Hypothalamus (tissue), 51 donors: ENCODE measurements around the gene TMEM63C.

Experiments used
- DNase-seq, 51 donors: peaks; one replicate each; lab custom pipeline; 2025; lab: John Stamatoyannopoulos, UW

Gene TMEM63C

DNA sequence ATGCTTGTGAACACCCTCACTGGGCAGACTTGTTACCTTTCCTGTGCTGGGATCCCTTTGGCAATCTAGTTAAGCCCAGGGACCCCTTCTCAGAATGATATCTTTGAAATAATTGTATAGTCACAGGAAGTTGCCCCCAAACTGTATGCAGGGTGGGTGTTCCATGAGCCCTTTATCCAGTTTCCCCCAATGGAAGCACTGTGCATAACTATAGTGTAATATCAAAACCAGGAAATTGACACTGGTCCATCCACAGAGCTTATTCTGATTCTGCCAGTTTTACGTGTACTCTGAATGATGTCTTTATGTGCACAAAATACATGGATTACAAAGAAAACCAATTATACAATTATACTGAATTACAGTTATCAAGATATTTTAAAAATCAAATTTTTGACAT, 65.2 kb downstream of the TMEM63C start:
- DNase-seq = no peak

DNA sequence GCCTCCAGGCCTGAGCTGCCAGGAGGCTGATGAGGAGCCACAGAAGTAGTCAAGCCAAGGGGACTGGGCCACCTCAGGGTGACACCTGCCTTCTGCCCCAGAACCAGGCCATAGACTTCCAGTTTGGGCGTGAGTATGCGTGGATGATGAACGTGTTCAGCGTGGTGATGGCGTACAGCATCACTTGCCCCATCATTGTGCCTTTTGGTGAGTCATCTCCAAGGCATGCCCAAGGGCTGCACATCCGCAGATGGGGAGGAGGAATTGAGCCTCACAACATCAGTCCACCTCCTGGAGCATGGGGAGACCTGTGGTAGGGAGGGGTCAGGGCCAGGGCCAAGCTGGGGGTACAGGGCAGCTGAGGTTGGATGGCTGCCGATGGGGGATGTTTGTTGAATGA, 67.1 kb downstream of the TMEM63C start:
- DNase-seq = no peak

GRCh38 chr14:77249286-77249685, 67.7 kb downstream of the TMEM63C start:
- no peak for DNase-seq

DNA sequence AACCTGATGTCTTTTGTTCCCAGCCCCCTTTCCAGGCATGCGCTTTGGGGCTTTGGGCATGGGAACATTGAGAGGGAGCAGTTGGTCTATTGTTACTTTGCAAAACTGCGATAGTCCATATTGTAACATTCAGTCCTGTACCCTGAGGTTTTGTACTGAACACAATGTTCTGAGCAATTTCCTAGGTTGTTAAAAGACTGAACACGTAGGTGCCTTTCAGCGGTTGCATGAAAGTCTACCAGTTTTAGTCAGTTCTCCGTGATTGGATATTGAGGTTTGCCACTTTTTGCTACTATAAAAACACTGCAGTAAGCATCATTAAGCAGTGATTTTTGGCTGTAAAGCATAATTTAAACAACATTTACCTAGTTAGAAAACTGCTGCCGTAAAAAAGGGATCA, 69.3 kb downstream of the TMEM63C start:
- DNase-seq = peak in 1 of 51 donors; percentile 8

- no peak for DNase-seq
Observed at GRCh38 chr14:77251870-77252269, 70.3 kb downstream of the TMEM63C start.

DNA sequence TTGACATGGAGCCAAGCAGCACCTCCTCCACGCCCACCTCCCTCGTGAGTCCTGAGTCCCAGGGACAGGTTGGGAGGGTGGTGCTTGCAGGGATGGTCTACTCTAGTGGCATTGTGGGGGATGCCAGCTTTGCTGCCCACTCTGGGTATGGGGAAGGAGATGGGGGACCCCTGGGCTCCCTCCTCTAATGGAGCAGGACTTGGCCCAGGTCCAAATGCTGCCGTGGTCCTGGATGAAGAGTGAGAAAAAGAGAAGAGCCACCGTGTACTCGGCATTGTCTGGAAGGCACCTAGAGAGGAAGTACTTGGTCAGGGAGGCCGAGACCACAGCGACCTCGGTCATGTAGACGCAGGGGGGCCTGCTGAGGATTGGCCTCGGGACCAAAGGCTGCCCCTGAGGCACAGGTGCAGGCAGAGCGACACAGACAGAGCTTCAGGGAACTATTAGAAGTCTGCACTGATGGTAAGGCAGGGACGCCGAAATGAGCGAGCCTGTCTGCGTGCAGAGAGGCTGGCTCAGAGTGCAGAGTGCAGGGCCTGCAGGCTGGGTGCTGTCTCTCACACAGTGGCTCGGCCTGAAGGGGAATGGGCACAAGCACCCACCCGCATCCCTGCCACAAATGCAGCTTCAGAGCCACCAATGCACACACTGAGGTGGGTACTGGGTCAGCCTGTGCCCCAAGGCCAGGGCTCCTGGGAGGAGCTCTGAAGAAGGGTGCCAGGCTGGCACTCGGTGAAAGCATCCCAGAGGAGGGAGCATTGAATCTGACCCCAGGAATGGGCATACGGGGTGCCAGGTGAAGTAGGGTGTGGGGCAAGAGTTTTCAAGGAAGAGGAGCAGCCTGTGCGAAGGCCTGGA, 72.0 kb downstream of the TMEM63C start:
- DNase-seq = no peak

DNA sequence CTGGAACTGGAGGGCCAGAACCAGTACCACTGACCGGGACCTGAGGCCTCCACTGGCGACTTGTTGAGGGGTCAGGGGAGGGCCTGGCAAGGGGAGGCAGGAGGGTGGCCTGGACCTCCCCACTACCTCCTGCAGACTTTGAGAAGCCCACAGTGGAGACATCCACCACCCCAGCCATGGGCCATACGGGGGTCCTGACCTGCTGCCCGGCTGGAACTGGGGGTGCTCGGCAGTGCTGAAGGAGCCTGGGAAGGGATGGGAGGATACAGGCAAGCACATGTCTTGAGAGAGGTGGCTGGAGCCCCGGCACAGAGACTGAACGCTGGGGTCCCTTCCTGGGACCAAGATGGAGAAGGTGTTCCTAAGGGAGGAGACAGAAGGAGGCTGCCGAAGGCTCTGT, 75.1 kb downstream of the TMEM63C start:
- DNase-seq = no peak

- DNase-seq = no peak
Observed at GRCh38 chr14:77257700-77258099, 76.1 kb downstream of the TMEM63C start.

DNA sequence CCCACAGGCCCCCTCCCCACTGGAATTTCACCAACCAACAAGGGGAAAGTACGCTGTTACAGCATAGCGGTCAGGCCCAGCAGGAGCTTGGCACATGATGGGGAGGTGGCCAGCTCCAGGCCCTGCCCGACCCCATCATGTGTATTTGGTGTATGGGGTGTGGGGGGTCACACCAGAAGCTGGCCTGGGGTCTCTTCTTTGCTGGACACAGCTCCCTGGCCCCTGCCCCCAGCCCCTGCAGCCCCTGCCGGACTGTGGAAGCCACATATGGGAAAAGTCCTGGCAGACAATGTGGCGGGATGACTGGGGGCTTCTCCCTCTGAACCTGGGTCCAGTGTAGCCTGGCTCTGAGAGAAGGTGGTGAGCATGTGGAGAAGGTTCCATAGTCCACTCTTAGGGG, 77.0 kb downstream of the TMEM63C start:
- DNase-seq = no peak

GRCh38 chr14:77259025-77259715, 77.6 kb downstream of the TMEM63C start:
- no peak for DNase-seq

DNA sequence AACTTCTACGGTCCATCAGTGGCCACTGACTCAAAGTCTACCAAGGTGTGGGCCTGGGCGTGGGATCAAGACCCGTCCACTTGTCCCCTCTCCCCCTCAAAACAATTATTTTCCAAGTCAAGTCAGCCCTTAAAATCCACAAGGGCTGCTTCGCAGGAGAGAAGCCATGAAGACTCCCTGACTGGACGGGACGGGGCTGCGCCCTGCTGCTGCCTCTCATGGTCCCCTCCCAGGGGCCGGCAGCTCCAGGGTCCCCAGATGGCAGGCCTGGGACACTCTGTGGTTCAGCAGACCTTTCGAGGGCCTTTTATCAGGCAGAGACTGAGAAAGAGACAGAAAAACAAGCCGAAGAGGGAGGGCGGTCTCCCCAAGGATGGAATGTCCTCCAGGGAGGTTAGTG, 78.6 kb downstream of the TMEM63C start:
- no peak for DNase-seq

GRCh38 chr14:77260631-77261030, 79.0 kb downstream of the TMEM63C start:
- DNase-seq = peak in 20 of 51 donors; percentile 12 to 51 (median 32)

- DNase-seq = no peak
Observed at GRCh38 chr14:77264466-77265186, 83.0 kb downstream of the TMEM63C start.

DNA sequence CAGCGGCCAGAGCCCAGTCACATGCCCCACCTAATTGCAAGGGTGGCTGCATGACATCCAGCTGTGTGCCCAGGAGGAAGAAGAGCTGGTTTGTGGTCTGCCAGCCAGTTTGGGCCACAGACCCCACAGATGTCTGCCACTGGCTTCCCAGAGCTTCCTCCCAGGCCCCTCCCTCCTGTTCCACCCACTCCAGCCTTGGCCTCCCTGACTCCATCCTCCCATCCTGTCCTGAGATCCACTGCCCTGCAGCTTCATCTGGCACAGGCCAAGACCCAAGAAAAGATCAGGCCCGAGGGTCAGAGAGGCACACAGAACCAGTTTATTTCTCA, 83.6 kb downstream of the TMEM63C start:
- DNase-seq = no peak

GRCh38 chr14:77265561-77266335, 84.2 kb downstream of the TMEM63C start:
- peak in 5 of 51 donors; percentile 7 to 22 (median 8) for DNase-seq

DNA sequence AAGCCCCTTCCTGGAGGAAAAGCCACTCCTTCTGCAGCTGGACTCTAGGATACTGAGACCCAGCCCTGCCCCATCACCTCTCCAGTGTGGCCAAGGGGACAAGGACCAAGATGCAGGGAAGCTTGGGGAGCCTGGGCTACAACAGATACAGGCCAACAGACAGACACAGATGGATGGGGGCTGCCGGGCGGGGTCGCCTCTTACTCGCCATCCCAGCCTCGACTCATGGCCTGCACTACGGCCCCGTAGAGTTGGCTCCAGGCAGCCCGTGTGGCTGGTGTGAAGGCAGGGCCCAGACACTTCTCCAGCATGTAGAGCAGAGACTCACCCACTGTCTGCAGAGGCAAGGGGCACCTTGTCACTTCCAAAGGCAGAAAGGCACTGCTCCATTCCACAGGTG, 84.7 kb downstream of the TMEM63C start:
- no peak for DNase-seq

DNA sequence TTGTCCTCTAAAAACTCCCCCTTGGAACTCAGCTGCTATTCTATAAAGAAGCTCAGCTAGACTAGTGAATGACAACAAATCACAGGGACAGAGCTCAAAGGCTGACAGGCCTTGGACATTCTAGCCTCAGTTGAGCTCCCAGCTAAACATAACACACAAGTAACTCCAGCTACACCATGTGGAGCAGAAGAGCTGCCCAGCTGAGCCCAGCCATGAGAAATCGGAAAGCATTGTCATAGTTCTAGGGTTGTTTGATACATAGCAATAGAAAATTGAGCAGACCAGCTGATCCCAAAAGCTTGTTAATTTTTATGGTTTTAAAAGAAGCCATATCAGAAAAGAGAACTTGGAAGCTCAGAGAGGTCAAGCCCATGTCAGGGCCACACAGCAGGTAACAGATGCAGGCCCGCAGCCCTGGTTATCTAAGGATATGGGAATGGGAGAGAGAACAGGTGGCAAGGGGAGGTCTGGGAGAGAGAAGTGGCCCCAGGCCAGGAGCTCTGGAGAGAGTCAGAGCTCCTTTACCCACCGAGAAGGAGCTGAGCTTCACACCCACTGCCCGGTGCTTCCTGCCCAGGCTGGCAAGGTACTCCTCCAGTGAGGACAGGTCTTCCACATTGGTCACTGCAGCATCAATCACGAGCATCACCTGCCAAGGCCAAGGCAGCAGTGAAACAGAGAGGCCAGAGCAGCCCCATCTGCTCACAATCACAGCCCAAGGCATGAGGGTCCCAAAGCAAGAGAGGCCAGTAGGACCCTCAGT, 86.5 kb downstream of the TMEM63C start:
- no peak for DNase-seq

DNA sequence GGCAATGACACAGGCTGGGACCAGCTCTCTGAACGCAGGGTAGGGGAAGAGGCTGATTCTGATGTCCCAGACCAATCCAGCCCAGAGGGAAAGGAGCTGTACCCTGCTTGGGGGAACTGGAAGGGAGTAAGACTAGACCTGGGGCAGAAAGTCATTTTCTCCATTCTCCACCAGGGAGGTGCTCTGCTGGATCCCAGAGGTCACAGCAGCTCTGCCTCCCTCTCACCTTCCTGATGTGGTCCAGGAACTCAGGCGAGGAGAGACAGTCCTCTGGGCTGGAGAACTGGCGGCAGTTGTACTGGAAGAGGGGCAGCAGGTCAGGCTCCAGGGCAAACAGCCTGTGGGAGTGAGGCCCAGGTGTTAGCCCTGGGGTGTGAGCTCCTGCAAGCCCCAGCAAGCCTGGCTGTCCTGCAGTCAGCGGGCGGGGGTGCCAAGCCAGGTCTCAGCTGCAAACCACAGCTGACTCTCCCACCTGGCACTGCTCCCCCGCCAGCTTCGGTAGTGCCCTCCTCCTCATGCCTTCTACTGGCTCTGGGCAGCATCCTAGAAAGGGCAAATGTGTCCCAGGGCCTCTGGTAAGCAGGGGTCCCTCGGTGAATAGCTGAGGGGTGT, 87.5 kb downstream of the TMEM63C start:
- DNase-seq = no peak

GRCh38 chr14:77270361-77271112, 88.9 kb downstream of the TMEM63C start:
- no peak for DNase-seq
